Tongue (tissue), 2 donors: Measurements from ENCODE around the gene RHCG. TPM values are rescaled to one million over a fixed set of nuclear protein-coding genes. Genes with fewer than 3 reads are reported as not detected.

Experiments
- DNase-seq: peaks from one replicate; pipeline ENCODE4 v3.0.0-alpha.2; 2015
- total RNA-seq: library from RNA; depleted of rRNA; stranded (reverse); fragments of >200 nt; gene quantifications from one replicate; pipeline ENCODE4 v1.2.3, GENCODE V29; 2014

The RHCG gene
- total RNA-seq, 1 donor from 2014 or later: 70.4 TPM

DNA sequence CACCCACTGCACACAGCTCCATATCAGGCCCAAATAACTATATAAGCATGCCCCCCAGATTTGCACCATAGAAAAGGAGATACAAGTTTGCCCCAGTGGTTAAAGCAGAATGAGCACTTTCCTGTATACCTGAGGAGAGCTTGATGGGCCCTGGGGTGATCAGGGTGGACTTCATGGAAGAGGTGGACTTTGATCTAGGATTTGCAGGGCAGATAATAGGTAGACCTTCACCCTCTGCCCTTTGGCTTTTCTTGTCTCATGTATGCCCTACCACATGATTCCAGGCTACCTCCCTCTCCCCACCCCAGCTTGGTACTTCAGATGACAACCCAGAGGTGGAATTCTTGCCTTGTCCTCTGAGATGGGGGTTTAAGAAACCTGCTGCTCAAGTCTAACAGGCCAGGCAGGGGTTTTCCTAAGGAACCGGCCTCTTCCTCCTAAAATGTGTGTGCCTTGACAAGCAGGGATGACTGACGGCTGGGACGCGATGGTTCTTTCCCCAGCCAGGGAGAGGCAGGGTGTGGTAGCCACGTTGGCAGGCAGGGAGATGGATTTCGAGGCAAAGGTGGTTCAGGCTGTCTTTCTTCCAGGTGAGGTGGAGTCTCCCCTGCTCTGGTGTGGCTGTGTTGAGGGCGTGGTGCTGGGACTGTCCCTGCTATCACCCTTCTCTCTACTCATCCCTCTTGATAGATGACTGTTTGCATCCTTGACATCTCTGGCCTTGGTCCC is 6.6 kb upstream of the RHCG start:
- peak; percentile 36 for DNase-seq

DNA sequence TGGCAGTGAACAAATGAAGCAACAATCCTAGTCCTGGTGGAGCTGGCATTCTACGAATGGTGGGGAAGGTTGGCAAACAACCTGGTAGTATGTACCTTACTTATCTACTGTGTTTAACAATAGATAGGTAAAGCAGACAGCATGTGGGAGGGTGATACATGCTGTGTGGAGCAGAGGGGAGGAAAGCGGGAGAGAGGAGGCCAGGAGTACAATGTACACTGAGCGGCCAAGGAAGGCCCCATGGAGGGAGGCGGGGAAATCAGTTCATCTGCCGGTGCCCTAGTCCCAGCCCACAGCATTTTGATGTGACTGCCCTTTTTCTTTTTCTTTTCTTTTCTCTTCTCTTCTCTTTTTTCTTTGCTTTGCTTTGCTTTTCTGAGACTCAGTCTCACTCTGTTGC is 5.3 kb upstream of the RHCG start:
- DNase-seq: no peak

DNA sequence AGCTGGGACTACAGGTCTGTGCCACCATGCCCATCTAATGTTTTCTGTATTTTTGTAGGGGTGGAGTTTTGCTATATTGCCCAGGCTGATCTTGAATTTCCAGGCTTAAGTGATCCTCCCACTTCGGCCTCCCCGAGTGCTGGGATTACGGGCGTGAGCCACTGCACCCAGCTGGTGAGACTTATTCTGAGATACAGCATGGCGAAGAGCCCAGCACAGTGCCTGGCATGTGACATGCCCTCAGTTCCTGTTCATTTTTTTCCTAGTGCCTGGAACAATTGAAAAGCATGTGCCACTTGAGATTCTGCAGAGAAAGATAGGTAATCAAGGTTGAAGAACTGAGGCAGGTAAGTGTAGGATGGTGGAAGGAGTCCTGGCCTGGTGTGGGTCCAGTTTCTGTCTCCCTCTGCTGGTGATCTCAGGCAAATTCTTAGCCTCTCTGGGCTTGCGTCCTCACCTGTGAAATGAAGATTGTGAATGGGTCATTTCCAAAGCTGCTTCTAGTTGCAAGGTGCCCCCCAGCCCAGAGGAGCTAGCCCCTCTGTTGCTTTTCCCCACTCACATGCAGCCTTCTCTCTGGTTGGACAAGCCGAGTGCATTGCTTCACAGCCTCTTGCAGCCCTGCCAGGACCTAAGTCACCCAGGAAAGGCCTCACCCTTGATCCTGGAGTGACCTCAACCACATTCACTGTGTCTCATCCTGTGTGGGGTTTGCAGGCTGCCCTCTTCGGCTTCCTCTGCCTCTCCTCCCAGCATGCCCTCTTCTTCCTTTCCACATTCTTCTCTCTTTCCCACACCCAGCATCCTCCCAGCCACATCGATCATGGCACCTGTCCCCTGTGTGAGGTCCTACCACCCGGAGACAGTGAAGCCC is 4.3 kb upstream of the RHCG start:
- no peak for DNase-seq

DNA sequence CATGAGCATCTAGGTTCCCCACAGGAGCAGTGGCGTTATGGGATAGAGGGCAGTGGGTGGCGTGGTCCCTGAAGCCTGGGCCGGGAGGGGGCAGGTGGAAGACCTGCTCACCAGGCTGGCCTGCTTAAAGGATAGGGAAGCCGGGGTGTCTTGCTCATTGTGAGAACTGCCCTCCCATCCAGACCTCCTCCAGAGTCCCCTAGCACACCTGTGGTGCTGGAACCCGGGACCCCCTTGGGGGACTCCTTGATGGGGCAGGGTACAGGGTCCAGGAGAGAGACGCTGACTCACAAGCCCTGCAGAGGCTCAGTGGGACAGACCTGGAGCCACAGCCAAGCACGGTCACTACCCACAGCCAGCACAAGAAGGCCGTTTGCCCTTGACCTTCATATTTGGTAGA is 2.8 kb upstream of the RHCG start:
- DNase-seq: no peak

DNA sequence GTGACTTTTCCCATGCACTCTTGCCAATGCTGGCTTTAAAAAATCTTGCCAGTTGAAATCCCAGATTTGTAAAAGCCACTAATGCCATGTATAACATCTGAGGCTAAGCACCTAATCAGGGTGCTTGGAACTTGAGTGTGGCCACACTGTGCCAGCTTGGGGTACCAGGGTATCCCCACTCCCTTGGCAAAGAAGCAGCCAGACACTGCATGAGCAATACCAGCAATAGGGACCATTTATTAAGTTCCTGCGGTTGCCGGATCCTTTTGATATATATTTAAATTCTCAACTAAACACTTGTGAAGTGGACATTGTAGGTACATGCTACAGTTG is 2.2 kb upstream of the RHCG start:
- no peak for DNase-seq

DNA sequence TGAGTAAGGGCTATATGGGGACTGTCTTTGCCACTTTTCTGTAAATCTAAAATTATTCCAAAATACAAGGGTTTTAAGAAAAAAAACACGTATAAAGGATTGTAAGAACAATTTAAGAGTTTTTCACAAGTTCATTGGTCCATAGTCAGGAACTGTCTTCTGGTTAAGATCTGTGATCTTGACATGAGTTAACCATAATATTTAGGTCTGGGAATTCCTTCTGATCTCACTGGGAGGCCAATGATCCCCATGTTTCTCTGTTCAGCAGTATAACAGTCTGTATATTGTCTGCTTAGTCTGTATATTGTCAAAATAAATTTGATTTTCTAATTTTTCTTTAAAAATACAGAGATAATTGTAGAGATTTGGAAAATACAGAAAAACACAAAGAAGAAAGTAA is 848 bp upstream of the RHCG start:
- no peak for DNase-seq

DNA sequence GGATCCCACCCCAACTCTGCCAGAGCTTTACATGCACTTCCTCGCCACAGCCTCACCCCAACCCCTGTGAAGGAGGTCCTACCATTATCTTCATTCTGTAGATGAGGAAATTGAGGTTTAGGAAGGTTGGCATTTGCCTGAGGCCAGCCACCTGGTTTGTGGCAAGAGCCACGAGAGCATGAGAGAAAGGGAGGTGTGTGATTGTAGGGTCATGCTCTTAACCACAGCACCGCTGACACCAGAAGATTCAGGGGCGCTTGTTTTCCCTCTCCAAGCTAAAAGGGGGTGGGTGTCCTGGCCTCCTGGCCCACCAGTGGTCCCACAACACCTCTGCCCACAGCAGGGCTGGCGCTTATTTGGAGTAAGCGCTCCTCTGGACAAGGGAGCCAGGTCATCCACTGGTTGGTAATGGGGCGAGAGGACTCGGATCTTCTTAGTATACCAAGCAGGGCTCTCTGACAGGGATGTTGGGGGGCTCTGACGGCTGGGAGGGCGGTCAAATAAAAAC is 691 bp downstream of the RHCG start:
- no peak for DNase-seq

DNA sequence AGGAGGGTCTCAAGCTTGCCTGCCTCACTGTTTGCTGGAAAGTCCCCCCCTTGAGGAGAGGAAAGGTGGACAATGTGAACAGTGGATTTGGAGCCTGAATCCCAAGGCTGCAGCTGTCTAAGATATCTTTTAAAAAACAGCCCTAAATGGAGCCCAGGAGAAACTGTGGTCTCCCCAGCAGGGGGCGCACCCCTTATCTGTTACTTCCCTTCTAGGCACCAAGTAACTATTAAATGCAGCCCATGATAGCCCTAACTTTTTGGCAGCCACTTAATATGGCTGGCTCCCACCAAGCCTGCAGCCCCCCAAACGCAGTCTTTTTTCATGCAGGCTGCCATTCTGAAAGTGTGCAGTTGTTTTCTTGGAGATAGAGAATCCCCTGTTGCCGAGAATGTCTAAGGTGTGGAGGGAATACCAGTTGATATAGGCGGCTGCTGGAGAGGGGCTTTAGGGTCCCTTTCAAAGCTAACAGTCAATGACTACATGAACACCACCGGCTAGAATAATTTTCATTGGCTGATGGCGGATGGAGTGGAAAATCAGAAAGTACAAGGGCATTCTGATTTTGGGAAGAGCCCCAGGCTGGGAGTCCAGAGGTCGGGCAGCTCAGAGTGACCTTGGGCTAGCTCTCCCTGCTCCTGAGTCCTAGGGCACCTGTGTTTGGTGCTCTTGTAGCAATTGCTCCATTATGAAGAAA is 1.3 kb downstream of the RHCG start:
- DNase-seq: no peak

DNA sequence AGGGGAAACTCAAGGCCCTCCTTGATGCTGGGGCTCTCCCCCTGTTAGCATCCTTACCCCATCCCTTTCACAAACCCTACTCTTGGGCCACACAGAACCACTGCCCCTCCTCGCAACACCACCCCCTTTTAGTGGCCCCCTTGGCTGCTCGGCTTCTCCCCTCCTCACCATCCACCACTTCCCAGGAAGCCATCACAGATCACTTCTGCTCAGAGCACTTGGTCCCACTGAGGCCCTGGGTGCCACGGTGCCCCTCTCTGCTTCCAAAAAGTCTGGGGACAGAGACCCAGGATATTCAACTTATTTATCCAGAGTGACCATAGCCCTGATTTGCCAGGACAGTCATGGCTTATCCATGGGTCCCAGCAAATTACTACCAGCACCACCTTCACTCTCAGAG is 2.4 kb downstream of the RHCG start:
- no peak for DNase-seq

DNA sequence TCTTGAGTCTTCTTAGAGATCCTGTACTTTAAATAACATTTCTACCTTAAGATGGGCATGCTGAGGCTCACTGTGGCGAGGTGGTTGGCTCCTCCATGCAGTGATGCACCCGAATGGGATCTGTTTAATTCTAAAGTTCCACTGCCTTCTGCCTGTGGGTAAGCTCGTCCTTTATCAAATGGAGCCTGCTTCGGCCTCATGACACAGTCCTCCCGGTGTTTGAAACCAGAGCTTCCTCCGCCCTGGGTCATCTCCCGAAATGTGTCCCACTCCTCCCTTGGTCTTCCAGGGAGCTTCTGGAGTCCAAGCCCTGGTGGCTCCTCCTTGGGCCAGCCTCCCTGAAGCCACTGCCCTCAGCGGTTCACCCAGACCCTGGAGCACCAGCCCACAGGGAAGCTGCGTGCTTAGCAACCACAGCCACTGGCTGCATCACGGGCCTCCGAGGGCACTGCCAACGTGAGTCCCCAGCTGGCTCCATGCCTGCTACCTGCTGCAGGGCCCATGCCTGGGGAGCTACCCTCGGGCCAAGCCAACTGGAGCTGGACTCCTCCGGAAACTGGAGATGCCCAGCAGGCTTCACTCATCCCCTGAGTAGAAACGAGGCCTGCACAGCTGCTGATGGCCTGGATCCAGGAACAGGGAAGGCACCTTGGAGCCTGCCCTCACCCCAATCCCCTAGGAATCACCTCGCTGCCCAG is 3.3 kb downstream of the RHCG start:
- no peak for DNase-seq

DNA sequence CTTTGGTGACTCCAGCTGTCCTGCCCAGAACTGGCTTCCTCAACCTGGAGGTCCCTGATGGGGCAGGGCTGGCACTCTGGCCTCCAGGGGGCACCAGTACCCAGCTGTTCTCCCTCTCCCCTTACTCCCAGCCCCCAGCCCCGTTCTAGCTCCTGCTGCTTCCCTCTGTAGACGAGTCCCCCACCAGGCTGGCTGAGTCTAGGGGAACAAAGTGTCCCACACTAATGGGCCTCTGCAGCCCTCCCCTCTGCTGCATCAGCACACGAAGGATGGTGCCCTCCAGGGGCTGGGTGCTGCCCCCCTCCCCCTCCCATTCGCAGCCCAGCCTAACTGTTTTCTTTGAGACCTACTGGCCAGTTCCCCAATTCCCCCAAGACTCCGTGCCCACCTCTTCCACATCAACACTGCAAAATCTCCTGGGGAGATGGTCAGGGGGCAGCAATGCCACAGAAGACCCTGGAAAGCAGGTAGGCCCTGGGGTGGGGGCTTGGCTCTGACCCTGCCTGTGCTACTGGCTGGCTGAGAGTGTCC is 4.2 kb downstream of the RHCG start:
- DNase-seq: no peak

DNA sequence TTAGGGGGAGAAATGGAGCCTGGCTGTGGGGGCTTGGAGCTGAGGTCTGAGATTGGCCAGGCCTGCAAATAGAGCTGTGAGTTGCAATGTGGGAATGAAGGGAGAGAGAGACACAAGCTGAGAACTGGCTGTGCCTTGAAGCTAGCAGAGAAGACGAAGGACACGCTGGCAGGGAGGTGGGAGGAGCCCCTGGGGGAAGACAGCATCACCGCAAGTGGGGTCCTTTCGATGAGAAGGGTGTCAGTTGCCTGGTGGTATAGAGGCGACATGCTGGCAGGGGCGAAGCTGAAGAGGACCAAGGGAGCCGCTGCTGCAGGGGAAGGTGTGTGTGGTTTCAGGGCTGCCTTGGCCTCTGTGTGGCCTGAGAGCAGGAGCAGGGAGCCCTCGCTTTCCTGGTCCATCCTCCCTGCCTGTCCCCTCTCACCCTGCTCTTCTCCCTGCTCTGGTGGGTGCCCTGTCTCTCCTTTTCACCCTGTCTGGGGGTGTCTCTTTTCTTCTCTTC is 5.5 kb downstream of the RHCG start:
- DNase-seq: no peak

DNA sequence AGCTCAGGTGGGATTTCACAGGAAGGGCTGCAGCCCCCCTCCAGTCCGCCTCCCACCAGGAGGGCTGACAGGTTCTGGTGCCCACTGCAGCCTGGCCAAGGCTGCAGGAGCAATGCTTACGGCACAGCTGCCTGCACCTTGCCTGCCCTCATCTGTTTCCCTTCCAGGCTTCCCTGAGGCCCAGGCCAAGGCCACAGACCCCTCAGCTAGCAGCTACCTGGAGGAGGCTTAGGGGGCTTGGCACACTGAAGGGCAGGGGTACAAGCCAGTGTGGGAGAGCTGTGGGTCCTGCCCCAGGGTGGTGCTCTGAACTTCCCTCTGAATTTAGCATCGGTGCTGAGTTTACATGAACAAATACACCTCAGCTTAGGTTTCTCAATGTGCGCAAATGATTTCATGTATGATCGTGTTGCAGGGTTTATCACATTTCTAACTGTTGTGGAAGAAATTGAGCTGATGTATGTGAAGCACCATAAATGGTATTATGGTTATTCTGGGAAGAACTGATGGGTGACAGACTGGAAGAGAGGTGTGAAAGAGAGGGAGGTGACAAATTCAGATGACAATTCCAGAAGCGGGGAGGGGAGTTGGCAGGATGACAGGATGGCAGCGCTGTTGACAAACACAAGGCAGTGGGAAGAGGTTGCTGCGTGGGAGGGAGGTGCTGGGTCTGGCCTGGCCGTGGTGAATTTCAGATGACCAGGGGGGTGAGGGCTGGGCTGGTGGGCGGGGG is 6.1 kb downstream of the RHCG start:
- DNase-seq: no peak

DNA sequence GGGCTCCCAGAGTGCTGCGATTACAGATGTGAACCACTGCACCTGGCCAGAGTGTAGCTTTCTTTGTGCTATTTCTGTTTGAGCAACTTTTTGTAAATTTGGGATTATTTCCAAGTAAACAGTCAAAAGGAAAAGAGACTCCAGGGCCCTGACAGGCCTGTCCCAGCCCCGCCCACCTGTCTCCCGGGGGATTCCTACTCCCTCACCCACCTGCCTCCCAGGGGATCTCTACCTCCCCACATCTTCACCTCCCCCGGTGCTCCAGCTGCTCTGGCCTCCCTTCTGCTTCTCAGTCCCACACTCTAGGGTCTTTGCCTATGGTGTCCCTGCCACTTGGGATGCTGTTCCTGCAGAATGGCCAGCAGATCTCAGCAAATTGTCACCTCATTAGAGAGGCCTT is 7.0 kb downstream of the RHCG start:
- no peak for DNase-seq

DNA sequence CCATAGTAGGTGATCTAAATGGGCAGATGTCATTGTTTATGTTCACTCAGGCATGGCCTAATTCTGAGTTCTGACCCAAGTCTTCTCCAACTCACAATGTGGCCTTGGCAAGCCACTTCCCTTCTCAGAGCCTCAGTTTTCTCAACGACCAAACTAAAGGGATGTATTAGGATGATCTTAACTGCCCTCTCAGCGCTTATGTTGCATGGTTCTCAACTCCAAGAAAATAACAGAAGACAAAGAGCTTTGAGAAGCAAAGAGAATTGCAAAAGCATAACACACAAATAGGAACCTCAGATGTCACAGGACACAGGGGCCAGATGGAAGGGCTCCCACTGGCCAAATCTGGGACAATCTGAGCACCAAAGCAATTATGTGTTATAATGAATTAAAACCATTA is 8.6 kb downstream of the RHCG start:
- DNase-seq: no peak

DNA sequence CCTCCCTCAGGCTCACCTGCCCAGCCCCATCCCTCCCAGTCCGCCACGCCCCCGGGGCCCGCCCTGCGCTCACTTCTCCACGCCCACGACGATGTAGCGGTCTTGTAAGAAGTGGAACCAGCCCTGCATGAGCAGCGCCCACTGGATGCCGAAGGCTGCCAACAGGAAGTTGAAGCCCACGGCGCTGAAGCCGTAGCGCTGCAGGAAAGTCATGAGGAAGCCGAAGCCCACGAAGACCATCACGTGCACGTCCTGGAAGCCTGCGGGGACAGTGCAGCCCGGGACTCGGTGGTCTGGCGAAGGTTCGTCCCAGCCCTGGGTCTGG is 9.7 kb downstream of the RHCG start:
- DNase-seq: no peak

DNA sequence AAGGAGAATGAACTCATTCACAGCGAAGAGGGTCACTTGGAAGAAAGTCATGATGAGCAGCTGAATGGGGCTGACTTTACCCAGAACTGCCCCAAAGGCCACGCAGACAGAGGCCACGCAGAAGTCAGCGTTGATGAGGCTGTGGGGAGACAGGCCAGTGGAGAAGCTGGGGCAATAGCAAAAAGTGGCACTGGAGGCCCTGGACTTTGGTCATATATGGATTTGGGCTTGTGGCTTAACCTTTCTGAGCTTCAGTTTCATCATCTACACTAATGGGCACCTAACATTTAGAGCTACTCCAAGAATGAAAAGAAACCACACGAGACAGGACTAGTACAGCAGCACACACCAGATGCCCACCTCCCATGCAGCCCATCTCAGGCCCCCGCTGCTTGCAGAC is 13.3 kb downstream of the RHCG start:
- DNase-seq: no peak

DNA sequence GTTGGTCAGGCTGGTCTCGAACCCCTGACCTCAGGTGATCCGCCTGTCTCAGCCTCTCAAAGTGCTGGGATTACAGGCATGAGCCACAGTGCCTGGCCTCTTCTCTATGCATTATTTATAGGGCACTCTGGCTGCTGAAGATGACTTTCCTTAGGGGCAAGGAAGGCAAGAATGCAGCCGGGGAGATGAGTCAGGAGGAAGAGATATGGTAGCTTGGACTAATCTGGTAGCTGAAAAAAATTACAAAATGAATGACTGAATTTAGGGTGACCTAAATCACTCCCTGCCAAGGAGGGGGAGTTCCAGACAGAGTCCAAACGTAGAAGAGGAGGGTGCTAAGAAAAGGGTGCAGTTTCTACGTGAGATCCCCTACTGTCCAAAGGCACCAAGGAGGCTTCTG is 14.2 kb downstream of the RHCG start:
- no peak for DNase-seq

DNA sequence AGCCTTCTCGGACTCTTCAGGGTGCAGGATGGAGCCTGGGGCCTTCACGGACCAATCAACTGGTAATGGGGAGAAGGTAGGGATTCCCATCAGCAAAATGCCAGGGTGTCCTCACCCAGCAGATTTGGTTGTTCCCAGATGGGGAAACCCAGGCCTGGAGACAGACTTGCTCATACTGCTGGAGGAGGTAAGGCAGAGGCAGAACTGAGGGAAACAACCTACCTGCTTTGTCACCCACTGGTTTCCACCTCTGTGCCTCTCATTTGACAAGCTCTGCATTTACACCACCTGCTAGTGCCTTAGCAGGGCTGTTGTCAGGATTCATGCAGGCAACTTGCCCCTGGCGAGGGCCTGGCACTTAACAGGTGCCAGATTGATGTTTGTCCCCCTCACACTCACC is 15.9 kb downstream of the RHCG start:
- no peak for DNase-seq

DNA sequence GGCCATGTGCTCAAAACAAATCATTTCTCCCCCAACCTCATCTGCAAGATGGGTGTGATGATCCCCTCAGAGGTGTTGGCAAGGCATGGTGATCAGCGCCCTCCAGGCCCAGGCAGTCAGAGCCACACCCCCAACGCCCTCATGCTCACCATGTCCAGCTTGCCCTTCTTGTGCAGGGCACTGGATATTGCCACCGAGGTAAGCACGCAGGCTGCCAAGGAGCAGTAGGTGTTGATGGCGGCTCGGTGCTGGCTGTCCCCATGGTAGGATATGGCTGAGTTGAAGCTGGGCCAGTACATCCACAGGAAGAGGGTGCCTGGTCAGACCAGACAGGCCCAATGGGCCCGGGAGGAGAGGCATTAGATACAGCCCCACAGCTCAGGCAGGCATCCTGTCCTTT is 17.2 kb downstream of the RHCG start:
- DNase-seq: no peak

DNA sequence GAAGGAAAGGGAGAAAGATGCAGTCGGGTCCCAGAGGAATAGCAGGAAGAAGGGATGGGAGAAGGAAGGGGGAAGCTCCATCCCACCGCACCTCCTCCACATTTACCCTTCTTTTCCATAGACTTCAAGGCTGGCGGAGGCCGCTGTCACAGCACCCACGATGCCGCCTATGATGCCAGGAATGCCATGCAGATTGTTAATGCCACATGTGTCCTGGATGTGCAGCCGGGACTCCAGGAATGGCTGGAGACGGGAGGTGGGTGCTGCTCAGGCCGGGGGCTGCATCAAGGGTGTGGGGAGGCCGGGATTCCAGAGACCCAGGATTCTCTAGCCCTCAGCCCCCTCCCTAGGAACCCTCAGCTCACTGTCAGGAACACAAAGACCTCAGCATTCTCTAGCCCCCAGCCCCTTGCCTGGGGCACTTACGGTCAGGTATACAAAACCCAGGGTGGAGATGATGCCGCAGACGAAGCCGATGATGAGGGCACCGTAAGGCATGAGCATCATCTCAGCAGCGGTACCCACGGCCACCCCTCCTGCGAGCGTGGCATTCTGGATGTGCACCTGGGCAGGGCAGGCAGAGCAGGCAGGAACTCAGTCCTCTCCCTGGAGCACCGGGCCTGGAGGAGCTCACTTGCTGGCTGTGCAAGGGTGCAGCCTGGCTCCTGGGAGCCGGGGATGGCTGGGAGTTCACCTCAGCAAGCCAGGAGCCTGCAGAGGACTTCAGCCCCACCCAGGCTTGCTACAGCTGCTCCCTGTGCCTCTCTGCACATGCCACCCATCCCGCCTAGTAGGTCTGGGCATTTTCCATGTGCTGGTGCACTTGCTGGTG is 18.8 kb downstream of the RHCG start:
- no peak for DNase-seq
